ENCODE results near the gene DNM3. TPM values are rescaled to one million over a fixed set of nuclear protein-coding genes. Genes with fewer than 3 reads are reported as not detected.

DNM3 gene
- total and polyA plus RNA-seq, 2 donors (not counting 1 experiment from before 2014, with no cell fraction given): 1.0 to 1.3 TPM

GRCh38 chr1:172390683-172391551 is 549.6 kb downstream of the DNM3 start:
- ChIA-PET CTCF (interaction anchor here (0.8 to 3.4 kb wide), 10 partner anchors 8 to 389 kb away, joined by 3 to 21 read pairs (median 8); no protein-coding TSS in a partner anchor), POLR2A (interaction anchor here (0.8 to 4.5 kb wide), 6 partner anchors 9 to 206 kb away, joined by 4 to 26 read pairs (median 8); no protein-coding TSS in a partner anchor)
- Histone ChIP-seq H3K9me3 (ENCODE audit: control extremely low read depth in 1 of 3, control insufficient read depth in 2 of 3, insufficient read depth in 1 of 3, low read length in 2 of 3) (no peaks in the 10 kb centered on the region), H3K27me3 (replicated peaks in 1 of 4; ENCODE audit: control extremely low read depth in 1 of 4, control insufficient read depth in 3 of 4, insufficient read depth in 4 of 4, low read length in 3 of 4) (no peaks in the 10 kb centered on the region), H3K9ac (ENCODE audit: low read length) (peak overlapping the region; percentile 69), H3K4me3 (ENCODE audit: control extremely low read depth in 1 of 5, extremely low read depth in 1 of 5, insufficient read depth in 1 of 5, low read depth in 2 of 5, low read length in 4 of 5) (peak overlapping the region in 4 of 5 experiments; percentile 43 to 77 (median 62)), H2AFZ (ENCODE audit: insufficient read depth, low read depth, low read length, poor library complexity, severe bottlenecking) (peak overlapping the region; percentile 56), H3K27ac (ENCODE audit: low read length in 2 of 2) (peak overlapping the region; percentile 97 to 98), H3K4me1 (ENCODE audit: control insufficient read depth in 2 of 2, insufficient read depth in 2 of 2, low read length in 2 of 2) (peaks cover 58 to 65% of the 10 kb centered on the region in 2 donors), H3K79me2 (ENCODE audit: control insufficient read depth, insufficient read depth, low read length) (no peaks in the 10 kb centered on the region), H4K20me1 (ENCODE audit: control insufficient read depth, insufficient read depth, low read length, poor library complexity, severe bottlenecking) (no peaks in the 10 kb centered on the region), H3K36me3 (replicated peaks in 1 of 2; ENCODE audit: control extremely low read depth in 1 of 2, control insufficient read depth in 1 of 2, extremely low read depth in 1 of 2, insufficient read depth in 2 of 2, low read length in 1 of 2) (no peaks in the 10 kb centered on the region), H3K4me2 (replicated peaks; ENCODE audit: low read depth, low read length, poor library complexity, severe bottlenecking) (peak overlapping the region; percentile 76)
- H3K27ac Mint-ChIP-seq: peak overlapping the region; percentile 99
- H3K27me3 Mint-ChIP-seq: no peaks in the 10 kb centered on the region
- ATAC-seq (ENCODE audit: low read depth) (peak; percentile 58), DNase-seq (peak; percentile 82)
- no peak for TF ChIP-seq EZH2 (IDR thresholded peaks at IDR 0.05; ENCODE audit: borderline replicate concordance, insufficient read depth, low read depth, low read length, poor library complexity, severe bottlenecking)
- TF ChIP-seq, protein P1, sequence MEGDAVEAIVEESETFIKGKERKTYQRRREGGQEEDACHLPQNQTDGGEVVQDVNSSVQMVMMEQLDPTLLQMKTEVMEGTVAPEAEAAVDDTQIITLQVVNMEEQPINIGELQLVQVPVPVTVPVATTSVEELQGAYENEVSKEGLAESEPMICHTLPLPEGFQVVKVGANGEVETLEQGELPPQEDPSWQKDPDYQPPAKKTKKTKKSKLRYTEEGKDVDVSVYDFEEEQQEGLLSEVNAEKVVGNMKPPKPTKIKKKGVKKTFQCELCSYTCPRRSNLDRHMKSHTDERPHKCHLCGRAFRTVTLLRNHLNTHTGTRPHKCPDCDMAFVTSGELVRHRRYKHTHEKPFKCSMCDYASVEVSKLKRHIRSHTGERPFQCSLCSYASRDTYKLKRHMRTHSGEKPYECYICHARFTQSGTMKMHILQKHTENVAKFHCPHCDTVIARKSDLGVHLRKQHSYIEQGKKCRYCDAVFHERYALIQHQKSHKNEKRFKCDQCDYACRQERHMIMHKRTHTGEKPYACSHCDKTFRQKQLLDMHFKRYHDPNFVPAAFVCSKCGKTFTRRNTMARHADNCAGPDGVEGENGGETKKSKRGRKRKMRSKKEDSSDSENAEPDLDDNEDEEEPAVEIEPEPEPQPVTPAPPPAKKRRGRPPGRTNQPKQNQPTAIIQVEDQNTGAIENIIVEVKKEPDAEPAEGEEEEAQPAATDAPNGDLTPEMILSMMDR (IDR thresholded peaks at IDR 0.05): no peak
- peaks cover 62% of the 10 kb centered on the region for H3K4me1 Mint-ChIP-seq
- WGBS (ENCODE audit: insufficient coverage): 11% methylated on average over 6 of the region's 9 CpGs
- H3K4me3 Mint-ChIP-seq: peak overlapping the region; percentile 94
- intact Hi-C loops (cut with micrococcal nuclease): loop anchor here (1.0 to 2.0 kb wide), 2 partner anchors 10 to 48 kb away; no protein-coding TSS in a partner anchor
- no peaks in the 10 kb centered on the region for H3K9me3 Mint-ChIP-seq (ENCODE audit: insufficient read depth)
